Endodermal cell (in vitro differentiated cells): ENCODE data around the gene C12orf57. TPM values are rescaled to one million over a fixed set of nuclear protein-coding genes. Genes with fewer than 3 reads are reported as not detected.

Experiments
- DNase-seq: peaks from one replicate; pipeline ENCODE4 v3.0.0-alpha.2; 2017
- H3K27ac ChIP-seq: 2 replicates; pipeline ENCODE4 v1.5.1; 2013; ENCODE audit warnings: mild to moderate bottlenecking, low read depth, low read length, moderate library complexity
- H3K27me3 ChIP-seq: 2 replicates; pipeline ENCODE4 v1.6.1; 2013; ENCODE audit warnings: mild to moderate bottlenecking, low read length, moderate library complexity; ENCODE audit not compliant: insufficient read depth, control insufficient read depth, poor library complexity, severe bottlenecking
- H3K36me3 ChIP-seq: 2 replicates; pipeline ENCODE4 v1.7.0; 2013; ENCODE audit warnings: mild to moderate bottlenecking, low read length, moderate library complexity; ENCODE audit not compliant: control insufficient read depth, insufficient read depth
- H3K4me1 ChIP-seq: one replicate; pipeline ENCODE4 v1.7.0; 2013; ENCODE audit warnings: low read length; ENCODE audit not compliant: control insufficient read depth, insufficient read depth
- H3K4me3 ChIP-seq: 2 replicates; pipeline ENCODE4 v1.5.1; 2013; ENCODE audit warnings: mild to moderate bottlenecking, low read length, moderate library complexity
- H3K9ac ChIP-seq: 2 replicates; pipeline ENCODE4 v1.6.1; 2013; ENCODE audit warnings: mild to moderate bottlenecking, low read length, moderate library complexity; ENCODE audit not compliant: poor library complexity, severe bottlenecking; ENCODE audit errors: extremely low read depth
- H3K9me3 ChIP-seq: 2 replicates; pipeline ENCODE4 v1.6.1; 2013; ENCODE audit warnings: mild to moderate bottlenecking, low read length, moderate library complexity; ENCODE audit not compliant: control insufficient read depth
- H3K27ac Mint-ChIP-seq: 2 replicates; pipeline ENCODE4 v1.8.0; 2020; ENCODE audit warnings: mixed read lengths
- H3K27me3 Mint-ChIP-seq: 2 replicates; pipeline ENCODE4 v1.8.0; 2021; ENCODE audit warnings: mild to moderate bottlenecking, mixed read lengths; ENCODE audit not compliant: insufficient read depth
- H3K36me3 Mint-ChIP-seq: 2 replicates; pipeline ENCODE4 v1.8.0; 2020; ENCODE audit warnings: low read depth, mixed read lengths
- H3K4me1 Mint-ChIP-seq: 2 replicates; pipeline ENCODE4 v1.8.0; 2020; ENCODE audit warnings: mixed read lengths
- H3K4me3 Mint-ChIP-seq: 2 replicates; pipeline ENCODE4 v1.8.0; 2020; ENCODE audit warnings: mild to moderate bottlenecking, moderate library complexity, mixed read lengths
- H3K9me3 Mint-ChIP-seq: 2 replicates; pipeline ENCODE4 v1.8.0; 2020; ENCODE audit warnings: mild to moderate bottlenecking, mixed read lengths
- CTCF ChIP-seq: fragments of 200-600 bp; sonication (generic); conservative IDR thresholded peaks from 2 replicates; pipeline ENCODE4 v1.5.0; 2021; ENCODE audit warnings: antibody characterized with exemption, mild to moderate bottlenecking
- WGBS, 2 experiments: methylation state at CpG; one replicate each; pipeline versions ENCODE4 v1.1.5 to v1.1.7; 2013; ENCODE audit warnings: missing lambda C conversion rate in 2 of 2, mixed read lengths in 1 of 2; ENCODE audit not compliant: insufficient coverage in 1 of 2, insufficient read length in 1 of 2; 5-methylcytosine and 5-hydroxymethylcytosine counted together
- total RNA-seq, 2 donors: library from RNA; stranded (reverse); fragmentation: NEBNext Ultra II Directional in 1 of 2; extraction: Animal tissue kit (Norgen Biotek cat#: 25700) in 1 of 2; gene quantifications; 2 replicates in 1 of 2; 3 replicates in 1 of 2; pipeline ENCODE4 v1.2.1, GENCODE V29; 2021

Gene C12orf57
- total RNA-seq, 2 donors from 2014 or later = 141 to 257 TPM

- TF ChIP-seq CTCF = no peak
- Histone ChIP-seq H3K27ac (no peak overlapping the region), H3K36me3 (peaks cover 78% of the 10 kb centered on the region), H3K4me3 (no peak overlapping the region), H3K4me1 (no peaks in the 10 kb centered on the region), H3K9me3 (no peaks in the 10 kb centered on the region), H3K9ac (no peak overlapping the region), H3K27me3 (no peaks in the 10 kb centered on the region)
- H3K27me3 Mint-ChIP-seq = no peaks in the 10 kb centered on the region
- H3K4me3 Mint-ChIP-seq = no peak overlapping the region
- H3K9me3 Mint-ChIP-seq = no peaks in the 10 kb centered on the region
- 92 to 100% methylated on average over 3 of the region's 3 CpGs for WGBS, 2 experiments
- H3K36me3 Mint-ChIP-seq = peaks cover 79% of the 10 kb centered on the region
- no peaks in the 10 kb centered on the region for H3K4me1 Mint-ChIP-seq
- DNase-seq = no peak
- H3K27ac Mint-ChIP-seq = no peak overlapping the region
Measured at GRCh38 chr12:6979453-6979852, 35.6 kb downstream of the C12orf57 start.

GRCh38 chr12:6980075-6980474, 36.3 kb downstream of the C12orf57 start:
- Mint-ChIP-seq H3K4me1 (no peaks in the 10 kb centered on the region), H3K4me3 (no peak overlapping the region), H3K9me3 (no peaks in the 10 kb centered on the region), H3K36me3 (peaks cover 73% of the 10 kb centered on the region), H3K27me3 (no peaks in the 10 kb centered on the region), H3K27ac (no peak overlapping the region)
- no peak overlapping the region for H3K9ac ChIP-seq
- H3K4me3 ChIP-seq = no peak overlapping the region
- no peak overlapping the region for H3K27ac ChIP-seq
- H3K36me3 ChIP-seq = peaks cover 72% of the 10 kb centered on the region
- no peaks in the 10 kb centered on the region for H3K27me3 ChIP-seq
- 80 to 93% methylated on average over 1 to 4 of the region's 4 CpGs for WGBS, 2 experiments
- H3K9me3 ChIP-seq = no peaks in the 10 kb centered on the region
- TF ChIP-seq CTCF = no peak
- no peaks in the 10 kb centered on the region for H3K4me1 ChIP-seq
- DNase-seq = no peak

- Mint-ChIP-seq H3K27ac (no peak overlapping the region), H3K4me3 (no peak overlapping the region), H3K4me1 (no peaks in the 10 kb centered on the region), H3K9me3 (no peaks in the 10 kb centered on the region), H3K27me3 (no peaks in the 10 kb centered on the region), H3K36me3 (peaks cover 67% of the 10 kb centered on the region)
- Histone ChIP-seq H3K27ac (no peak overlapping the region), H3K9me3 (no peaks in the 10 kb centered on the region), H3K27me3 (no peaks in the 10 kb centered on the region), H3K36me3 (peaks cover 68% of the 10 kb centered on the region), H3K9ac (no peak overlapping the region), H3K4me1 (no peaks in the 10 kb centered on the region), H3K4me3 (no peak overlapping the region)
- TF ChIP-seq CTCF = no peak
- DNase-seq = no peak
Measured at GRCh38 chr12:6980740-6981139, 36.9 kb downstream of the C12orf57 start.
